Cardiac muscle cell (in vitro differentiated cells and primary cell): Measurements from ENCODE around the gene AFF2. TPM values are rescaled to one million over a fixed set of nuclear protein-coding genes. Genes with fewer than 3 reads are reported as not detected.

Experiments
- DNase-seq, 2 donors: peaks; one replicate each; pipeline versions ENCODE4 v3.0.0 to v3.0.0-alpha.2; 2010 to 2017; ENCODE audit warnings: low read depth in 1 of 2, low spot score in 1 of 2
- H3K27ac ChIP-seq: fragments of 200-600 bp; sonication (generic); 2 replicates; pipeline ENCODE4 v1.5.1; 2016
- H3K27me3 ChIP-seq: fragments of 200-600 bp; sonication (generic); 2 replicates; pipeline ENCODE4 v1.6.0; 2016; ENCODE audit warnings: control low read depth
- H3K36me3 ChIP-seq: fragments of 200-600 bp; sonication (generic); 2 replicates; pipeline ENCODE4 v1.5.1; 2016; ENCODE audit warnings: control low read depth
- H3K4me1 ChIP-seq: fragments of 200-600 bp; sonication (generic); 2 replicates; pipeline ENCODE4 v1.8.1; 2017; ENCODE audit warnings: low read depth, mild to moderate bottlenecking, mixed run types
- H3K4me3 ChIP-seq: fragments of 200-600 bp; sonication (generic); 2 replicates; pipeline ENCODE4 v1.5.1; 2016; ENCODE audit warnings: mild to moderate bottlenecking
- H3K9me3 ChIP-seq: fragments of 200-600 bp; sonication (generic); 2 replicates; pipeline ENCODE4 v1.5.1; 2017; ENCODE audit warnings: low read depth, mild to moderate bottlenecking, control low read depth
- CTCF ChIP-seq: IDR thresholded peaks from 2 replicates; pipeline ENCODE4 v1.5.1; 2012; ENCODE audit warnings: low read depth, mild to moderate bottlenecking, low read length
- polyA plus RNA-seq: library from polyadenylated mRNA; unstranded; fragments of >200 nt; fragmentation: Nextera tagmentation; extraction: Ambion mirVana; gene quantifications from 2 replicates; pipeline ENCODE4 v1.2.1, GENCODE V29; 2016
- total RNA-seq: library from RNA; depleted of rRNA; stranded (reverse); fragments of >200 nt; gene quantifications from 2 replicates; pipeline ENCODE4 v1.2.3, GENCODE V29; 2016

Gene AFF2
- total and polyA plus RNA-seq, 2 experiments from 2014 or later: 4.4 to 8.3 TPM

GRCh38 chrX:148947399-148947975 is 447.1 kb downstream of the AFF2 start:
- Histone ChIP-seq H3K27me3 (no peaks in the 10 kb centered on the region), H3K27ac (no peak overlapping the region), H3K4me1 (no peaks in the 10 kb centered on the region), H3K36me3 (no peaks in the 10 kb centered on the region), H3K9me3 (no peaks in the 10 kb centered on the region), H3K4me3 (no peak overlapping the region)
- DNase-seq: peak in 1 of 2 donors; percentile 44
- no peak for TF ChIP-seq CTCF

GRCh38 chrX:148956352-148956751 is 455.9 kb downstream of the AFF2 start:
- no peak for DNase-seq
- H3K9me3 ChIP-seq: no peaks in the 10 kb centered on the region
- no peak overlapping the region for H3K4me3 ChIP-seq
- H3K36me3 ChIP-seq: no peaks in the 10 kb centered on the region
- no peaks in the 10 kb centered on the region for H3K27me3 ChIP-seq
- no peaks in the 10 kb centered on the region for H3K4me1 ChIP-seq
- TF ChIP-seq CTCF: no peak
- no peak overlapping the region for H3K27ac ChIP-seq

- no peak overlapping the region for H3K4me3 ChIP-seq
- TF ChIP-seq CTCF: no peak
- no peaks in the 10 kb centered on the region for H3K4me1 ChIP-seq
- H3K27me3 ChIP-seq: no peaks in the 10 kb centered on the region
- H3K36me3 ChIP-seq: no peaks in the 10 kb centered on the region
- no peak for DNase-seq
- H3K27ac ChIP-seq: no peak overlapping the region
- no peaks in the 10 kb centered on the region for H3K9me3 ChIP-seq
Observed at GRCh38 chrX:148958901-148959300, 458.5 kb downstream of the AFF2 start.

- Histone ChIP-seq H3K9me3 (no peaks in the 10 kb centered on the region), H3K4me3 (no peak overlapping the region), H3K27ac (no peak overlapping the region), H3K4me1 (no peaks in the 10 kb centered on the region), H3K27me3 (no peaks in the 10 kb centered on the region), H3K36me3 (no peaks in the 10 kb centered on the region)
- peak in 1 of 2 donors; percentile 34 for DNase-seq
- no peak for TF ChIP-seq CTCF
Observed at GRCh38 chrX:148960060-148960459, 459.6 kb downstream of the AFF2 start.

- H3K27me3 ChIP-seq: no peaks in the 10 kb centered on the region
- no peaks in the 10 kb centered on the region for H3K36me3 ChIP-seq
- no peak for TF ChIP-seq CTCF
- H3K9me3 ChIP-seq: no peaks in the 10 kb centered on the region
- no peak for DNase-seq
- no peaks in the 10 kb centered on the region for H3K4me1 ChIP-seq
- H3K4me3 ChIP-seq: no peak overlapping the region
- no peak overlapping the region for H3K27ac ChIP-seq
Observed at GRCh38 chrX:148961985-148962384, 461.6 kb downstream of the AFF2 start.
